CD14-positive monocyte (primary cell): ENCODE measurements around the gene TM4SF1. TPM values are rescaled to one million over a fixed set of nuclear protein-coding genes. Genes with fewer than 3 reads are reported as not detected.

Experiments used
- DNase-seq, 3 donors: peaks; one replicate each; pipeline ENCODE4 v3.0.0-alpha.2; 2011 to 2022
- H2AFZ ChIP-seq: 2 replicates; pipeline ENCODE4 v1.6.0; 2012; ENCODE audit warnings: mild to moderate bottlenecking, low read depth, low read length, inconsistent platforms; ENCODE audit not compliant: insufficient read depth, poor library complexity, severe bottlenecking
- H3K27ac ChIP-seq, 2 donors: 1 replicate in 1 of 2; 2 replicates in 1 of 2; pipeline ENCODE4 v1.5.1; 2012 to 2013; ENCODE audit warnings: low read length in 2 of 2, control low read depth in 1 of 2, inconsistent platforms in 1 of 2, low read depth in 1 of 2, mild to moderate bottlenecking in 1 of 2
- H3K27me3 ChIP-seq, 2 donors: one replicate each; pipeline versions ENCODE4 v1.6.0 to v1.6.1; 2011 to 2013; ENCODE audit warnings: low read length in 2 of 2; ENCODE audit not compliant: control insufficient read depth in 2 of 2, insufficient read depth in 2 of 2
- H3K36me3 ChIP-seq, 2 donors: replicated peaks in 1 of 2; 1 replicate in 1 of 2; 2 replicates in 1 of 2; pipeline versions ENCODE4 v1.5.1 to v1.6.1; 2012 to 2013; ENCODE audit warnings: low read length in 2 of 2, control low read depth in 1 of 2, inconsistent platforms in 1 of 2, mild to moderate bottlenecking in 1 of 2; ENCODE audit not compliant: insufficient read depth in 2 of 2, control insufficient read depth in 1 of 2
- H3K4me1 ChIP-seq, 2 donors: 1 replicate in 1 of 2; 2 replicates in 1 of 2; pipeline versions ENCODE4 v1.5.1 to v1.6.1; 2012 to 2013; ENCODE audit warnings: low read length in 2 of 2, control low read depth in 1 of 2, inconsistent platforms in 1 of 2, mild to moderate bottlenecking in 1 of 2, moderate library complexity in 1 of 2; ENCODE audit not compliant: insufficient read depth in 2 of 2, control insufficient read depth in 1 of 2
- H3K4me2 ChIP-seq: replicated peaks from 2 replicates; pipeline ENCODE3; 2012; ENCODE audit warnings: low read length, moderate library complexity, mild to moderate bottlenecking; ENCODE audit not compliant: poor library complexity, severe bottlenecking; ENCODE audit errors: extremely low read depth
- H3K4me3 ChIP-seq, 3 experiments: fragments of 200-600 bp in 1 of 3; sonication (generic) in 1 of 3; replicated peaks in 1 of 3; 1 replicate in 2 of 3; 2 replicates in 1 of 3; pipeline ENCODE4 v1.5.1; 2011 to 2013; ENCODE audit warnings: low read length in 3 of 3, mild to moderate bottlenecking in 3 of 3, control low read depth in 2 of 3, low read depth in 2 of 3, inconsistent platforms in 1 of 3, moderate library complexity in 1 of 3
- H3K79me2 ChIP-seq: 2 replicates; pipeline ENCODE4 v1.6.0; 2012; ENCODE audit warnings: mild to moderate bottlenecking, control low read depth, inconsistent platforms, low read length, moderate library complexity; ENCODE audit not compliant: insufficient read depth
- H3K9ac ChIP-seq: 2 replicates; pipeline ENCODE4 v1.6.0; 2017; ENCODE audit warnings: low read length, mild to moderate bottlenecking; ENCODE audit not compliant: insufficient read depth, poor library complexity, severe bottlenecking
- H3K9me3 ChIP-seq, 2 donors: replicated peaks in 1 of 2; 1 replicate in 1 of 2; 2 replicates in 1 of 2; pipeline versions ENCODE4 v1.5.1 to v1.6.1; 2012 to 2013; ENCODE audit warnings: low read length in 2 of 2, control low read depth in 1 of 2; ENCODE audit not compliant: control insufficient read depth in 1 of 2, insufficient read depth in 1 of 2
- H4K20me1 ChIP-seq: 2 replicates; pipeline ENCODE4 v1.6.0; 2012; ENCODE audit warnings: mild to moderate bottlenecking, low read length, control low read depth, moderate library complexity; ENCODE audit not compliant: insufficient read depth
- H3K27ac Mint-ChIP-seq, 7 donors: one replicate each; pipeline ENCODE4 v1.8.0; 2020; ENCODE audit warnings: mild to moderate bottlenecking in 7 of 7, mixed read lengths in 7 of 7, moderate library complexity in 6 of 7, inconsistent platforms in 2 of 7
- H3K27me3 Mint-ChIP-seq, 3 donors: one replicate each; pipeline ENCODE4 v1.8.0; 2021 to 2022; ENCODE audit warnings: low read depth in 3 of 3, mild to moderate bottlenecking in 3 of 3, mixed read lengths in 3 of 3, moderate library complexity in 3 of 3, inconsistent platforms in 1 of 3
- H3K36me3 Mint-ChIP-seq, 2 donors: one replicate each; pipeline ENCODE4 v1.8.0; 2020; ENCODE audit warnings: mixed read lengths in 2 of 2, inconsistent platforms in 1 of 2, mild to moderate bottlenecking in 1 of 2
- H3K4me1 Mint-ChIP-seq: one replicate; pipeline ENCODE4 v1.8.0; 2020; ENCODE audit warnings: mild to moderate bottlenecking, mixed read lengths
- H3K4me3 Mint-ChIP-seq, 2 donors: one replicate each; pipeline ENCODE4 v1.8.0; 2020; ENCODE audit warnings: mild to moderate bottlenecking in 2 of 2, mixed read lengths in 2 of 2, moderate library complexity in 1 of 2
- H3K9me3 Mint-ChIP-seq, 7 donors: one replicate each; pipeline ENCODE4 v1.8.0; 2020 to 2022; ENCODE audit warnings: mixed read lengths in 7 of 7, mild to moderate bottlenecking in 6 of 7, moderate library complexity in 6 of 7, inconsistent platforms in 2 of 7
- WGBS: methylation state at CpG from one replicate; pipeline ENCODE4 v1.1.5; 2013; ENCODE audit warnings: missing lambda C conversion rate; ENCODE audit not compliant: insufficient coverage; 5-methylcytosine and 5-hydroxymethylcytosine counted together
- intact Hi-C, 2 donors: fragments of 100-400 bp; cut with micrococcal nuclease; formaldehyde crosslinking; loops; one replicate each; pipeline versions ENCODE4 v1.15.0 to v1.15.1; 2023
- polyA plus RNA-seq, 3 donors: library from polyadenylated mRNA; depleted of rRNA in 1 of 3; unstranded in 2 of 3; stranded (reverse) in 1 of 3; fragments of 300-500 nt in 2 of 3; fragments of >200 nt in 1 of 3; fragmentation: Illumina TruSeq in 2 of 3; gene quantifications; 1 replicate in 2 of 3; 2 replicates in 1 of 3; pipeline ENCODE4 v1.2.3, GENCODE V29; 2012 to 2021
- TF ChIP-seq, protein P1 (sequence below): fragments of 200-600 bp; IDR thresholded peaks from one replicate; pipeline ENCODE4 v1.8.0; 2022; ENCODE audit warnings: antibody characterized with exemption, mild to moderate bottlenecking

Gene TM4SF1
- polyA plus RNA-seq, 3 donors = not detected

DNA sequence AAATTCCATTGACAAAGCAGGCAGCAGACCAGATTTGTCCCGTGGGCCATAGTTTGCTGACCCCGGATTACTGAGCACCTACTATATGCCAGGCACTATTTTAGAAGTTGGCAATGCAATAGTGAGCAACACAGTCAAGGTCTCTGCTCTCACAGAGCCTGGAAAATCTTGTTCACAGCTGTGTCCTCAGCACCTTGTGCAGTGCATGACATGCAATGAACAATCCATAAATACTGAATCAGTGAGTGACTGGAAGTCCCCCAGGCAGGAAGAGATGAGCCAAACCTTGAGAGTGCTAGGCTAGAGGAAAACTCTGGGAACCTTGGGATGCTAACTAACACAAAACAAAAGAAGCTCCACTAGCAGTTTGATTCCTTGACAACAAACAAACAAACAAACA lies 14.4 kb downstream of the TM4SF1 start:
- no peak overlapping the region for H2AFZ ChIP-seq
- peaks cover 6% of the 10 kb centered on the region for H3K4me1 Mint-ChIP-seq
- no peak overlapping the region for H3K4me3 Mint-ChIP-seq
- TF ChIP-seq, protein P1, sequence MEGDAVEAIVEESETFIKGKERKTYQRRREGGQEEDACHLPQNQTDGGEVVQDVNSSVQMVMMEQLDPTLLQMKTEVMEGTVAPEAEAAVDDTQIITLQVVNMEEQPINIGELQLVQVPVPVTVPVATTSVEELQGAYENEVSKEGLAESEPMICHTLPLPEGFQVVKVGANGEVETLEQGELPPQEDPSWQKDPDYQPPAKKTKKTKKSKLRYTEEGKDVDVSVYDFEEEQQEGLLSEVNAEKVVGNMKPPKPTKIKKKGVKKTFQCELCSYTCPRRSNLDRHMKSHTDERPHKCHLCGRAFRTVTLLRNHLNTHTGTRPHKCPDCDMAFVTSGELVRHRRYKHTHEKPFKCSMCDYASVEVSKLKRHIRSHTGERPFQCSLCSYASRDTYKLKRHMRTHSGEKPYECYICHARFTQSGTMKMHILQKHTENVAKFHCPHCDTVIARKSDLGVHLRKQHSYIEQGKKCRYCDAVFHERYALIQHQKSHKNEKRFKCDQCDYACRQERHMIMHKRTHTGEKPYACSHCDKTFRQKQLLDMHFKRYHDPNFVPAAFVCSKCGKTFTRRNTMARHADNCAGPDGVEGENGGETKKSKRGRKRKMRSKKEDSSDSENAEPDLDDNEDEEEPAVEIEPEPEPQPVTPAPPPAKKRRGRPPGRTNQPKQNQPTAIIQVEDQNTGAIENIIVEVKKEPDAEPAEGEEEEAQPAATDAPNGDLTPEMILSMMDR = no peak
- no peak overlapping the region for H3K9ac ChIP-seq
- H4K20me1 ChIP-seq = no peaks in the 10 kb centered on the region
- no peak overlapping the region for H3K4me2 ChIP-seq
- H3K27ac Mint-ChIP-seq = no peak overlapping the region
- no peaks in the 10 kb centered on the region for H3K79me2 ChIP-seq
- no peaks in the 10 kb centered on the region for H3K27me3 ChIP-seq
- no peaks in the 10 kb centered on the region for H3K9me3 Mint-ChIP-seq
- WGBS = 100% methylated on average over 2 of the region's 2 CpGs
- no peaks in the 10 kb centered on the region for H3K4me1 ChIP-seq
- no peaks in the 10 kb centered on the region for H3K36me3 Mint-ChIP-seq
- no peak for DNase-seq
- no peak overlapping the region for H3K4me3 ChIP-seq
- H3K27ac ChIP-seq = no peak overlapping the region
- H3K36me3 ChIP-seq = no peaks in the 10 kb centered on the region
- peaks cover 0 to 2% (median 0%) of the 10 kb centered on the region in 3 donors for H3K27me3 Mint-ChIP-seq
- no peaks in the 10 kb centered on the region for H3K9me3 ChIP-seq
- intact Hi-C loops = no loop called here

DNA sequence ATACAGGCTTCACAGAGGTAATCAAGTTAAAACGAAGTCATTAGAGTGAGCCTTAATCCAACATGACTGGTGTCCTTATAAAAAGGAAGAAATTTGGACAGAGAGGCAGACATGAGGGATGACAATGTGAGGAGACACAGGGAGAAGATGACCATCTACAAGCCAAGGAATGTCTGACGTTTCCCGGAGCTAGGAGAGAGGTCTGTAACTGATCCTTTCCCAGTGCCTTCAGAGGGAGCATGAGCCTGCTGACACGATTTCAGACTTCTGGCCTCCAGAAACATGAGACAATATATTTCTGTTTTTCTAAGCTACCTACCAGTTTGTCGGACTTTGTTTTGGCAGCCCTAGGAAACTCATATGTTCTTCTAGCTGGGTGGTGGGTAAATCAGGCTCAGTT lies 15.1 kb downstream of the TM4SF1 start:
- no peak for DNase-seq
- Histone ChIP-seq H3K79me2 (no peaks in the 10 kb centered on the region), H3K4me1 (no peaks in the 10 kb centered on the region), H4K20me1 (no peaks in the 10 kb centered on the region), H3K36me3 (no peaks in the 10 kb centered on the region), H2AFZ (no peak overlapping the region), H3K4me2 (no peak overlapping the region), H3K27me3 (no peaks in the 10 kb centered on the region), H3K4me3 (no peak overlapping the region), H3K9ac (no peak overlapping the region), H3K27ac (no peak overlapping the region), H3K9me3 (no peaks in the 10 kb centered on the region)
- Mint-ChIP-seq H3K4me1 (peaks cover 6% of the 10 kb centered on the region), H3K4me3 (no peak overlapping the region), H3K27me3 (peaks cover 0 to 2% (median 0%) of the 10 kb centered on the region in 3 donors), H3K9me3 (no peaks in the 10 kb centered on the region), H3K27ac (no peak overlapping the region), H3K36me3 (no peaks in the 10 kb centered on the region)
- intact Hi-C loops = no loop called here
- TF ChIP-seq, protein P1 = no peak
- WGBS = 100% methylated on average over 3 of the region's 5 CpGs
